Stimulated activated CD4-positive, alpha-beta T cell treated with anti-CD3 and anti-CD28 coated beads, TNF-alpha, amount 100 ng/mL, for 1 hour (primary cell): ENCODE results near the gene EPC2.
"Not testable (repeated sequence)": the region's sequence is repeated elsewhere in the genome, so short reads cannot be mapped to it uniquely, and the experiment has no call there.

Experiments
- DNase-seq, 3 donors: peaks; one replicate each; pipeline ENCODE4 v3.0.0-alpha.2; 2020; ENCODE audit warnings: low read depth in 3 of 3, low spot score in 1 of 3

EPC2 gene

GRCh38 chr2:148721991-148722777, 77.6 kb downstream of the EPC2 start:
- DNase-seq = no peak

GRCh38 chr2:148725564-148725963, 81.0 kb downstream of the EPC2 start:
- no peak for DNase-seq

GRCh38 chr2:148726228-148726627, 81.7 kb downstream of the EPC2 start:
- DNase-seq = no peak

- no peak for DNase-seq
Observed at GRCh38 chr2:148730085-148730484, 85.5 kb downstream of the EPC2 start.

- no peak for DNase-seq
Observed at GRCh38 chr2:148737742-148738141, 93.2 kb downstream of the EPC2 start.

GRCh38 chr2:148739454-148740105, 95.0 kb downstream of the EPC2 start:
- DNase-seq = no peak

GRCh38 chr2:148742373-148742772, 97.8 kb downstream of the EPC2 start:
- DNase-seq = no peak

- no peak for DNase-seq
Observed at GRCh38 chr2:148745151-148745851, 100.8 kb downstream of the EPC2 start.

- DNase-seq = no peak
Observed at GRCh38 chr2:148746973-148747372, 102.4 kb downstream of the EPC2 start.

- DNase-seq = no peak
Observed at GRCh38 chr2:148751907-148752306, 107.4 kb downstream of the EPC2 start.

GRCh38 chr2:148752977-148753376, 108.4 kb downstream of the EPC2 start:
- no peak for DNase-seq

- DNase-seq = no peak
Observed at GRCh38 chr2:148754864-148755263, 110.3 kb downstream of the EPC2 start.

GRCh38 chr2:148756292-148756975, 111.9 kb downstream of the EPC2 start:
- no peak for DNase-seq

- DNase-seq = no peak
Observed at GRCh38 chr2:148764815-148765214, 120.3 kb downstream of the EPC2 start.

GRCh38 chr2:148770047-148770446, 125.5 kb downstream of the EPC2 start:
- no peak for DNase-seq

- no peak for DNase-seq
Observed at GRCh38 chr2:148781544-148781943, 137.0 kb downstream of the EPC2 start.

GRCh38 chr2:148789059-148789458, 144.5 kb downstream of the EPC2 start:
- DNase-seq = no peak

GRCh38 chr2:148790172-148790571, 145.6 kb downstream of the EPC2 start:
- not testable (repeated sequence) for DNase-seq

- DNase-seq = no peak
Observed at GRCh38 chr2:148794558-148794957, 150.0 kb downstream of the EPC2 start.

- DNase-seq = no peak
Observed at GRCh38 chr2:148796735-148797512, 152.4 kb downstream of the EPC2 start.
